HEK293 (cell line): ENCODE measurements around the gene GNG4.

Experiments
- CTCF ChIA-PET: fragments of 350-600 bp; formaldehyde crosslinking; extraction: SDS; loops from one replicate; lab custom pipeline; 2021; ENCODE audit warnings: antibody characterized with exemption; lab: Yijun Ruan, JAX
- POLR2A ChIA-PET: fragments of 300-600 bp; formaldehyde crosslinking; extraction: SDS; loops from one replicate; lab custom pipeline; 2020; ENCODE audit warnings: antibody characterized with exemption, inconsistent platforms; lab: Yijun Ruan, JAX
- H3K27ac ChIP-seq: fragments of 200-500 bp; sonication (Bioruptor generic); 2 replicates; pipeline ENCODE4 v1.5.1; 2014; ENCODE audit warnings: low read depth, low read length, control low read depth, inconsistent platforms; ENCODE audit errors: extremely low read depth
- H3K36me3 ChIP-seq, 2 experiments: fragments of 200-500 bp in 1 of 2; sonication (Bioruptor generic) in 1 of 2; 1 replicate in 1 of 2; 2 replicates in 1 of 2; pipeline ENCODE4 v1.5.1; 2014 to 2017; ENCODE audit warnings: inconsistent platforms in 2 of 2, low read length in 2 of 2; ENCODE audit not compliant: control insufficient read depth in 2 of 2, insufficient read depth in 1 of 2
- H3K4me1 ChIP-seq: fragments of 200-500 bp; sonication (Bioruptor generic); 2 replicates; pipeline ENCODE4 v1.5.1; 2014; ENCODE audit warnings: mild to moderate bottlenecking, low read length, inconsistent platforms; ENCODE audit not compliant: control insufficient read depth, insufficient read depth
- H3K4me3 ChIP-seq: 2 replicates; pipeline ENCODE4 v1.5.1; 2011; ENCODE audit warnings: low read depth, mild to moderate bottlenecking, control low read depth, low read length, moderate library complexity
- H3K9me3 ChIP-seq: fragments of 200-500 bp; sonication (Bioruptor generic); 2 replicates; pipeline ENCODE4 v1.5.1; 2014; ENCODE audit warnings: low read depth, low read length, inconsistent platforms; ENCODE audit not compliant: control insufficient read depth, insufficient read depth
- CTCF ChIP-seq: fragments of 450-650 bp; formaldehyde crosslinking; IDR thresholded peaks from 2 replicates; pipeline ENCODE4 v1.5.1; 2016; ENCODE audit warnings: missing biosample characterization, missing genetic modification characterization
- ZBTB17 ChIP-seq: fragments of 450-650 bp; formaldehyde crosslinking; IDR thresholded peaks from 2 replicates; pipeline ENCODE4 v1.5.1; 2016; ENCODE audit warnings: missing biosample characterization, missing genetic modification characterization
- ZBTB44 ChIP-seq: fragments of 450-650 bp; IDR thresholded peaks from 2 replicates; pipeline ENCODE4 v1.5.1; 2018; ENCODE audit warnings: missing biosample characterization, mild to moderate bottlenecking, missing genetic modification characterization
- ZNF214 ChIP-seq: fragments of 450-650 bp; formaldehyde crosslinking; IDR thresholded peaks from 2 replicates; pipeline ENCODE4 v1.5.1; 2017; ENCODE audit warnings: missing biosample characterization, mild to moderate bottlenecking, missing genetic modification characterization, borderline replicate concordance
- ZNF354C ChIP-seq: fragments of 450-650 bp; formaldehyde crosslinking; IDR thresholded peaks from 2 replicates; pipeline ENCODE4 v1.5.1; 2016; ENCODE audit warnings: missing biosample characterization, missing genetic modification characterization, low read depth, borderline replicate concordance
- ZNF513 ChIP-seq: fragments of 450-650 bp; IDR thresholded peaks from 2 replicates; pipeline ENCODE4 v1.5.1; 2018; ENCODE audit warnings: missing biosample characterization, missing genetic modification characterization
- ZNF560 ChIP-seq: fragments of 450-650 bp; formaldehyde crosslinking; IDR thresholded peaks from 2 replicates; pipeline ENCODE4 v1.5.1; 2017; ENCODE audit warnings: missing biosample characterization, missing genetic modification characterization, borderline replicate concordance
- ZNF701 ChIP-seq: fragments of 450-650 bp; formaldehyde crosslinking; IDR thresholded peaks from 2 replicates; pipeline ENCODE4 v1.5.1; 2016; ENCODE audit warnings: missing biosample characterization, missing genetic modification characterization
- ZNF830 ChIP-seq: fragments of 450-650 bp; IDR thresholded peaks from 2 replicates; pipeline ENCODE4 v1.5.0; 2018; ENCODE audit warnings: missing biosample characterization, missing genetic modification characterization, low read depth, mild to moderate bottlenecking, moderate library complexity
- TF ChIP-seq, protein P1 (sequence below): IDR thresholded peaks from 2 replicates; pipeline ENCODE4 v1.6.1; 2011; ENCODE audit warnings: mild to moderate bottlenecking, low read depth, low read length, borderline replicate concordance
- TF ChIP-seq, protein P2 (sequence below): fragments of 450-650 bp; formaldehyde crosslinking; IDR thresholded peaks from 2 replicates; pipeline ENCODE4 v1.5.1; 2016; ENCODE audit warnings: missing biosample characterization, missing genetic modification characterization
- TF ChIP-seq, protein P3 (sequence below): fragments of 450-650 bp; formaldehyde crosslinking; IDR thresholded peaks from 2 replicates; pipeline ENCODE4 v1.5.1; 2016; ENCODE audit warnings: missing biosample characterization, missing genetic modification characterization
- TF ChIP-seq, protein P4 (sequence below): fragments of 450-650 bp; formaldehyde crosslinking; IDR thresholded peaks from 2 replicates; pipeline ENCODE4 v1.5.1; 2016; ENCODE audit warnings: missing biosample characterization, missing genetic modification characterization
- TF ChIP-seq, protein P5 (sequence below): fragments of 450-650 bp; formaldehyde crosslinking; IDR thresholded peaks from 2 replicates; pipeline ENCODE4 v1.5.1; 2016; ENCODE audit warnings: missing biosample characterization, missing genetic modification characterization

The GNG4 gene

DNA sequence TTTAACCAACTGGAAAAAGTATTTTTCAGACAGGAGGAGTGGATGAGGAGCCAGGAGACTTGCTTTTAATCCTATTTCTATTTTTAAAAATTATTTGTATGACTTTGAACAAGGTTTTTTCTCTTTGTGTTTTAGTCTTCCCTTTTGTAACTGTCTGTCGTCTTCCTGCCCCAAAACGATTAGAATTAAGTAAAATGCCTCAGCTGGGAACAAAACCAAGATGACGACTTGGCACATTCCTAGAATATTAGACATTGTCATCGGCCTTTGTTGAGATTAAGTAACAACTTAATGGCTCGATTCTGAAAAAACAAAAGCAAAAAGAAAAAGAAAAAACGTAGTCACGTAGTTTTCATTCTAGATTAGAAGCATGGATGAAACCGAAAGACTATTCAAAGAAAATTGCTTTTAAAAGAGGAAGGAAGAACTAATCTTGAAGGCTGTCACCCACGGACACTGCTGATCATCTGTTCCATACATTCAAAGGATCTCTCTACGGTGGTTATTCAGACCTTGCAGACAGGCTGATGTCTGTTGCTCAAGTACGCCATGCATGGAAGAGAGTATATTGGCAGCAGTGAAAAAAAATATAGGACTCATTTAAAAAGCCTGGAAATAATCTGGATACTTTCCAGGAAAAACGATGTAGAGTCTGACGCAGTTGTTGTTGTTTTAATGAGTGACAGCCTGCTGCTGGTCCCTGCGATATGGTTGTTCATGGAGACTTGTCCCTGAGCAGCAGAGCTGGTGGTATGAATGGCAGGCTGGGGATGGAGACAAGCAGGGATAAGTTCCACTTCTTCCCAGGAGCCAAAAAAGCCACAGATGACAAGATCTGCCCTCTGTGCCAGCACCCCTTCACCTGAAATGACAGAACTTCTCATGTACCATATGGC lies 16.8 kb downstream of the GNG4 start (continued):
- TF ChIP-seq, protein P1, sequence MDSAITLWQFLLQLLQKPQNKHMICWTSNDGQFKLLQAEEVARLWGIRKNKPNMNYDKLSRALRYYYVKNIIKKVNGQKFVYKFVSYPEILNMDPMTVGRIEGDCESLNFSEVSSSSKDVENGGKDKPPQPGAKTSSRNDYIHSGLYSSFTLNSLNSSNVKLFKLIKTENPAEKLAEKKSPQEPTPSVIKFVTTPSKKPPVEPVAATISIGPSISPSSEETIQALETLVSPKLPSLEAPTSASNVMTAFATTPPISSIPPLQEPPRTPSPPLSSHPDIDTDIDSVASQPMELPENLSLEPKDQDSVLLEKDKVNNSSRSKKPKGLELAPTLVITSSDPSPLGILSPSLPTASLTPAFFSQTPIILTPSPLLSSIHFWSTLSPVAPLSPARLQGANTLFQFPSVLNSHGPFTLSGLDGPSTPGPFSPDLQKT: no peak
- TF ChIP-seq, protein P2, sequence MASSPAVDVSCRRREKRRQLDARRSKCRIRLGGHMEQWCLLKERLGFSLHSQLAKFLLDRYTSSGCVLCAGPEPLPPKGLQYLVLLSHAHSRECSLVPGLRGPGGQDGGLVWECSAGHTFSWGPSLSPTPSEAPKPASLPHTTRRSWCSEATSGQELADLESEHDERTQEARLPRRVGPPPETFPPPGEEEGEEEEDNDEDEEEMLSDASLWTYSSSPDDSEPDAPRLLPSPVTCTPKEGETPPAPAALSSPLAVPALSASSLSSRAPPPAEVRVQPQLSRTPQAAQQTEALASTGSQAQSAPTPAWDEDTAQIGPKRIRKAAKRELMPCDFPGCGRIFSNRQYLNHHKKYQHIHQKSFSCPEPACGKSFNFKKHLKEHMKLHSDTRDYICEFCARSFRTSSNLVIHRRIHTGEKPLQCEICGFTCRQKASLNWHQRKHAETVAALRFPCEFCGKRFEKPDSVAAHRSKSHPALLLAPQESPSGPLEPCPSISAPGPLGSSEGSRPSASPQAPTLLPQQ: peak; percentile 20; the same call in 1 of the 2 replicates
- TF ChIP-seq ZBTB17 (tag by site-specific recombination) (peak; percentile 58; the same call in 1 of the 2 replicates), ZNF701 (no peak), ZNF214 (tag by site-specific recombination) (no peak)

DNA sequence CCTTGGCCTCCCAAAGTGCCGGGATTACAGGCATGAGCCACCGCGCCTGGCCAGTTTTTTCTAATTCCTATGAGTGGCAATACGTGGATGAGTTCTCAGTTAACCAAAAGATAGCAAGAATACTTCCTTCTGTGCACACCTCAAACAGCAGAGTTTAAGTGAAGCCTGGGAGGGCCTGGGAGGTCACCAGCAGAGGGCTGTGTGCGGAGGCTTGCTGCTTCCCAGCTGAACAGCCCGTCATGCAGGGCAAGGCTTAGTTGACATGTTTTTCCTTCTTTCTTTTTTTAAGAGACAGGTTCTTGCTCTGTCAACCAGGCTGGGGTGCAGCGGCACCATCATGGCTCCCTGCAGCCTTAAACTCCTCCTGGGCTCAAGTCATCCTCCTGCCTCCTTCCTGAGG lies 17.8 kb downstream of the GNG4 start:
- TF ChIP-seq ZNF830 (no peak), ZBTB44 (tag by site-specific recombination) (no peak), ZNF513 (tag by site-specific recombination) (no peak), ZNF354C (tag by site-specific recombination) (no peak), ZNF560 (tag by site-specific recombination) (no peak), CTCF (tag by site-specific recombination) (peak; percentile 34)
- TF ChIP-seq, protein P3, sequence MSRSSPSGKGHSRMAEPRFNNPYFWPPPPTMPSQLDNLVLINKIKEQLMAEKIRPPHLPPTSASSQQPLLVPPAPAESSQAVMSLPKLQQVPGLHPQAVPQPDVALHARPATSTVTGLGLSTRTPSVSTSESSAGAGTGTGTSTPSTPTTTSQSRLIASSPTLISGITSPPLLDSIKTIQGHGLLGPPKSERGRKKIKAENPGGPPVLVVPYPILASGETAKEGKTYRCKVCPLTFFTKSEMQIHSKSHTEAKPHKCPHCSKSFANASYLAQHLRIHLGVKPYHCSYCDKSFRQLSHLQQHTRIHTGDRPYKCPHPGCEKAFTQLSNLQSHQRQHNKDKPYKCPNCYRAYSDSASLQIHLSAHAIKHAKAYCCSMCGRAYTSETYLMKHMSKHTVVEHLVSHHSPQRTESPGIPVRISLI (tag by site-specific recombination): no peak
- TF ChIP-seq, protein P4, sequence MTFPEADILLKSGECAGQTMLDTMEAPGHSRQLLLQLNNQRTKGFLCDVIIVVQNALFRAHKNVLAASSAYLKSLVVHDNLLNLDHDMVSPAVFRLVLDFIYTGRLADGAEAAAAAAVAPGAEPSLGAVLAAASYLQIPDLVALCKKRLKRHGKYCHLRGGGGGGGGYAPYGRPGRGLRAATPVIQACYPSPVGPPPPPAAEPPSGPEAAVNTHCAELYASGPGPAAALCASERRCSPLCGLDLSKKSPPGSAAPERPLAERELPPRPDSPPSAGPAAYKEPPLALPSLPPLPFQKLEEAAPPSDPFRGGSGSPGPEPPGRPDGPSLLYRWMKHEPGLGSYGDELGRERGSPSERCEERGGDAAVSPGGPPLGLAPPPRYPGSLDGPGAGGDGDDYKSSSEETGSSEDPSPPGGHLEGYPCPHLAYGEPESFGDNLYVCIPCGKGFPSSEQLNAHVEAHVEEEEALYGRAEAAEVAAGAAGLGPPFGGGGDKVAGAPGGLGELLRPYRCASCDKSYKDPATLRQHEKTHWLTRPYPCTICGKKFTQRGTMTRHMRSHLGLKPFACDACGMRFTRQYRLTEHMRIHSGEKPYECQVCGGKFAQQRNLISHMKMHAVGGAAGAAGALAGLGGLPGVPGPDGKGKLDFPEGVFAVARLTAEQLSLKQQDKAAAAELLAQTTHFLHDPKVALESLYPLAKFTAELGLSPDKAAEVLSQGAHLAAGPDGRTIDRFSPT (tag by site-specific recombination): no peak
- TF ChIP-seq, protein P5, sequence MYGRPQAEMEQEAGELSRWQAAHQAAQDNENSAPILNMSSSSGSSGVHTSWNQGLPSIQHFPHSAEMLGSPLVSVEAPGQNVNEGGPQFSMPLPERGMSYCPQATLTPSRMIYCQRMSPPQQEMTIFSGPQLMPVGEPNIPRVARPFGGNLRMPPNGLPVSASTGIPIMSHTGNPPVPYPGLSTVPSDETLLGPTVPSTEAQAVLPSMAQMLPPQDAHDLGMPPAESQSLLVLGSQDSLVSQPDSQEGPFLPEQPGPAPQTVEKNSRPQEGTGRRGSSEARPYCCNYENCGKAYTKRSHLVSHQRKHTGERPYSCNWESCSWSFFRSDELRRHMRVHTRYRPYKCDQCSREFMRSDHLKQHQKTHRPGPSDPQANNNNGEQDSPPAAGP (tag by site-specific recombination): no peak
- Histone ChIP-seq H3K9me3 (no peaks in the 10 kb centered on the region), H3K36me3 (no peaks in the 10 kb centered on the region), H3K27ac (no peak overlapping the region), H3K4me1 (peaks cover 18% of the 10 kb centered on the region), H3K4me3 (no peak overlapping the region)
- ChIA-PET POLR2A (interaction anchor here (0.6 kb wide), 1 partner anchor 225 kb away, joined by 6 read pairs; no protein-coding TSS in a partner anchor), CTCF (interaction anchor here (0.6 to 2.7 kb wide), 5 partner anchors 14 to 340 kb away, joined by 3 to 12 read pairs (median 4); no protein-coding TSS in a partner anchor)
